GM23248 (cell line): ENCODE results near the gene CKS1B. TPM values are rescaled to one million over a fixed set of nuclear protein-coding genes. Genes with fewer than 3 reads are reported as not detected.

Experiments used
- DNase-seq: peaks from one replicate; pipeline ENCODE4 v3.0.0-alpha.2; 2015
- H2AFZ ChIP-seq: fragments of 200-600 bp; sonication (generic); 2 replicates; pipeline ENCODE4 v1.6.1; 2016; ENCODE audit warnings: antibody characterized with exemption
- H3F3A ChIP-seq: fragments of 200-600 bp; sonication (generic); 2 replicates; pipeline ENCODE4 v1.6.1; 2016; ENCODE audit warnings: mild to moderate bottlenecking, antibody characterized with exemption, mixed run types; ENCODE audit not compliant: insufficient read depth
- H3K27ac ChIP-seq: fragments of 200-600 bp; sonication (generic); 2 replicates; pipeline ENCODE4 v1.5.1; 2016; ENCODE audit warnings: mild to moderate bottlenecking
- H3K27me3 ChIP-seq: fragments of 200-600 bp; sonication (generic); replicated peaks from 2 replicates; pipeline ENCODE4 v1.6.1; 2016; ENCODE audit warnings: mild to moderate bottlenecking; ENCODE audit not compliant: insufficient read depth
- H3K36me3 ChIP-seq: fragments of 200-600 bp; sonication (generic); 2 replicates; pipeline ENCODE4 v1.6.1; 2016; ENCODE audit warnings: low read depth, mild to moderate bottlenecking
- H3K4me1 ChIP-seq: fragments of 200-600 bp; sonication (generic); 2 replicates; pipeline ENCODE4 v1.6.1; 2016; ENCODE audit warnings: mild to moderate bottlenecking; ENCODE audit not compliant: insufficient read depth
- H3K4me2 ChIP-seq: fragments of 200-600 bp; sonication (generic); one replicate; pipeline ENCODE4 v1.6.1; 2016; ENCODE audit warnings: mild to moderate bottlenecking; ENCODE audit not compliant: unreplicated experiment
- H3K4me3 ChIP-seq: fragments of 200-600 bp; sonication (generic); 2 replicates; pipeline ENCODE4 v1.5.1; 2016; ENCODE audit warnings: mild to moderate bottlenecking
- H3K79me2 ChIP-seq: fragments of 200-600 bp; sonication (generic); 2 replicates; pipeline ENCODE4 v1.6.1; 2016; ENCODE audit warnings: mild to moderate bottlenecking; ENCODE audit not compliant: insufficient read depth
- H3K9ac ChIP-seq: fragments of 200-600 bp; sonication (generic); 2 replicates; pipeline ENCODE4 v1.6.1; 2016; ENCODE audit warnings: mild to moderate bottlenecking
- H3K9me2 ChIP-seq: fragments of 200-600 bp; sonication (generic); 2 replicates; pipeline ENCODE4 v1.6.1; 2016; ENCODE audit warnings: mixed run types, mild to moderate bottlenecking, moderate library complexity; ENCODE audit not compliant: insufficient read depth
- H3K9me3 ChIP-seq: fragments of 200-600 bp; sonication (generic); one replicate; pipeline ENCODE4 v1.6.1; 2017; ENCODE audit warnings: low read depth
- H4K20me1 ChIP-seq: fragments of 200-600 bp; sonication (generic); 2 replicates; pipeline ENCODE4 v1.6.0; 2016; ENCODE audit not compliant: insufficient read depth
- EZH2 ChIP-seq: fragments of 200-600 bp; sonication (generic); IDR thresholded peaks from 2 replicates; pipeline ENCODE4 v1.6.1; 2018; ENCODE audit warnings: antibody characterized with exemption, mild to moderate bottlenecking; ENCODE audit not compliant: insufficient read depth, poor library complexity, severe bottlenecking
- EZH2phosphoT487 ChIP-seq: fragments of 200-600 bp; sonication (generic); IDR thresholded peaks from 2 replicates; pipeline ENCODE4 v1.6.1; 2018; ENCODE audit warnings: antibody characterized with exemption, moderate library complexity, mild to moderate bottlenecking, low read depth; ENCODE audit not compliant: insufficient read depth
- WGBS, 2 experiments: methylation state at CpG; one replicate each; pipeline ENCODE4 v1.1.6; 2015 to 2017; ENCODE audit warnings: low lambda C conversion rate in 2 of 2, low coverage in 1 of 2; ENCODE audit errors: missing lambda C conversion rate in 2 of 2; 5-methylcytosine and 5-hydroxymethylcytosine counted together
- in situ Hi-C: fragments of 300-500 bp; cut with MboI; formaldehyde crosslinking; loops from 2 replicates; pipeline ENCODE4 v1.15.0; 2020
- polyA plus RNA-seq: library from polyadenylated mRNA; unstranded; fragments of >200 nt; fragmentation: Nextera tagmentation; extraction: Ambion mirVana; gene quantifications from 2 replicates; pipeline ENCODE4 v1.2.1, GENCODE V29; 2016
- total RNA-seq: library from RNA; depleted of rRNA; stranded (reverse); fragments of >200 nt; shearing (Covaris generic); gene quantifications from 2 replicates; pipeline ENCODE4 v1.2.3, GENCODE V29; 2014

The CKS1B gene
- total and polyA plus RNA-seq, 2 experiments from 2014 or later, result 45.6 to 119 TPM

- Histone ChIP-seq H3K27ac (peak overlapping the region; percentile 21), H3K9ac (peak overlapping the region; percentile 43)
- in situ Hi-C loops, result no loop called here
Measured at GRCh38 chr1:154999571-155000410, 25.3 kb downstream of the CKS1B start.

GRCh38 chr1:155000411-155000725 lies 25.9 kb downstream of the CKS1B start:
- peak; percentile 38 for DNase-seq
- peaks cover 5% of the 10 kb centered on the region; the same call in 1 of the 2 replicates for H3F3A ChIP-seq
- H3K4me1 ChIP-seq, result peaks cover 22% of the 10 kb centered on the region
- no peaks in the 10 kb centered on the region for H3K9me2 ChIP-seq
- peak overlapping the region; percentile 75 for H3K9ac ChIP-seq
- peak overlapping the region; percentile 76; the same call in 1 of the 2 replicates for H2AFZ ChIP-seq
- TF ChIP-seq EZH2phosphoT487 (no peak), EZH2 (no peak)
- in situ Hi-C loops, result no loop called here
- no peaks in the 10 kb centered on the region for H3K9me3 ChIP-seq
- H3K27ac ChIP-seq, result peak overlapping the region; percentile 67
- peaks cover 27% of the 10 kb centered on the region for H3K79me2 ChIP-seq
- no peaks in the 10 kb centered on the region for H3K27me3 ChIP-seq
- H4K20me1 ChIP-seq, result no peaks in the 10 kb centered on the region
- H3K4me3 ChIP-seq, result peak overlapping the region; percentile 80
- no peaks in the 10 kb centered on the region for H3K36me3 ChIP-seq
- 0 to 4% methylated on average over 1 to 13 of the region's 13 CpGs for WGBS, 2 experiments
- H3K4me2 ChIP-seq, result peak overlapping the region; percentile 89

More at GRCh38 chr1:154999571-155000410, 25.3 kb downstream of the CKS1B start:
- peaks cover 5% of the 10 kb centered on the region; the same call in 1 of the 2 replicates for H3F3A ChIP-seq
- H3K4me1 ChIP-seq, result peaks cover 17% of the 10 kb centered on the region
- H2AFZ ChIP-seq, result peak overlapping the region; percentile 76
- no peaks in the 10 kb centered on the region for H3K9me2 ChIP-seq
- H3K36me3 ChIP-seq, result no peaks in the 10 kb centered on the region
- peak overlapping the region; percentile 63 for H3K4me3 ChIP-seq
- peak; percentile 35 for DNase-seq
- H3K79me2 ChIP-seq, result peaks cover 21% of the 10 kb centered on the region
- H3K27me3 ChIP-seq, result no peaks in the 10 kb centered on the region
- no peaks in the 10 kb centered on the region for H4K20me1 ChIP-seq
- WGBS, 2 experiments, result 4% methylated on average over 24 to 45 of the region's 50 CpGs
- no peaks in the 10 kb centered on the region for H3K9me3 ChIP-seq
- H3K4me2 ChIP-seq, result peak overlapping the region; percentile 79
- TF ChIP-seq EZH2 (no peak), EZH2phosphoT487 (no peak)

GRCh38 chr1:155000726-155001424 lies 26.4 kb downstream of the CKS1B start:
- Histone ChIP-seq H3K4me3 (peak overlapping the region; percentile 80), H3F3A (peaks cover 4% of the 10 kb centered on the region; the same call in 1 of the 2 replicates), H3K4me2 (peak overlapping the region; percentile 89), H3K4me1 (peaks cover 25% of the 10 kb centered on the region), H3K9me2 (no peaks in the 10 kb centered on the region), H3K36me3 (no peaks in the 10 kb centered on the region), H3K9ac (peak overlapping the region; percentile 75), H3K79me2 (peaks cover 30% of the 10 kb centered on the region), H2AFZ (peak overlapping the region; percentile 69), H3K9me3 (no peaks in the 10 kb centered on the region), H3K27ac (peak overlapping the region; percentile 67), H4K20me1 (no peaks in the 10 kb centered on the region), H3K27me3 (no peaks in the 10 kb centered on the region)
- 1 to 2% methylated on average over 31 to 43 of the region's 43 CpGs for WGBS, 2 experiments
- peak; percentile 92 for DNase-seq
- TF ChIP-seq EZH2, result no peak
- no peak for TF ChIP-seq EZH2phosphoT487
- in situ Hi-C loops, result no loop called here

GRCh38 chr1:155001425-155001674 lies 26.9 kb downstream of the CKS1B start:
- Histone ChIP-seq H3K36me3 (no peaks in the 10 kb centered on the region), H3K9ac (peak overlapping the region; percentile 75), H3K27me3 (no peaks in the 10 kb centered on the region), H3F3A (no peaks in the 10 kb centered on the region), H3K27ac (peak overlapping the region; percentile 67), H3K9me2 (no peaks in the 10 kb centered on the region), H3K79me2 (peaks cover 35% of the 10 kb centered on the region), H4K20me1 (no peaks in the 10 kb centered on the region), H3K4me2 (peak overlapping the region; percentile 89), H3K4me3 (peak overlapping the region; percentile 80), H3K4me1 (peaks cover 27% of the 10 kb centered on the region), H3K9me3 (no peaks in the 10 kb centered on the region), H2AFZ (peak overlapping the region; percentile 69)
- WGBS, 2 experiments, result 0 to 2% methylated on average over 8 to 11 of the region's 11 CpGs
- in situ Hi-C loops, result no loop called here
- no peak for DNase-seq
- TF ChIP-seq EZH2phosphoT487, result no peak
- TF ChIP-seq EZH2, result no peak
